H1 (cell line): ENCODE measurements around the gene ASIC2.

Experiments used
- ATF2 ChIP-seq: IDR thresholded peaks from 2 replicates; pipeline ENCODE4 v1.6.1; 2012; ENCODE audit warnings: low read length, inconsistent platforms
- CREB1 ChIP-seq: IDR thresholded peaks from 2 replicates; pipeline ENCODE4 v1.6.1; 2012; ENCODE audit warnings: inconsistent platforms
- MAX ChIP-seq: IDR thresholded peaks from 2 replicates; pipeline ENCODE4 v1.6.1; 2012; ENCODE audit warnings: inconsistent platforms
- NANOG ChIP-seq: IDR thresholded peaks from 2 replicates; pipeline ENCODE4 v1.6.1; 2011; ENCODE audit warnings: low read length, low read depth, mild to moderate bottlenecking, inconsistent platforms; ENCODE audit not compliant: insufficient read depth, poor library complexity, severe bottlenecking
- PHF8 ChIP-seq: fragments of 200-600 bp; sonication (generic); conservative IDR thresholded peaks from 2 replicates; pipeline ENCODE4 v1.7.1; 2012; ENCODE audit warnings: low read depth, mild to moderate bottlenecking, inconsistent platforms, low read length, moderate library complexity
- POLR2A ChIP-seq, 2 experiments: IDR thresholded peaks; 1 replicate in 1 of 2; 2 replicates in 1 of 2; pipeline ENCODE4 v1.6.1; 2011; ENCODE audit warnings: low read depth in 2 of 2, low read length in 2 of 2, mild to moderate bottlenecking in 2 of 2; ENCODE audit errors: control extremely low read depth in 1 of 2
- RFX5 ChIP-seq: IDR thresholded peaks from 2 replicates; pipeline ENCODE4 v1.6.1; 2011; ENCODE audit warnings: low read depth, low read length, improper control_type of control experiment, borderline replicate concordance
- RXRA ChIP-seq: IDR thresholded peaks from 2 replicates; pipeline ENCODE4 v1.6.1; 2011; ENCODE audit warnings: low read depth, mild to moderate bottlenecking, low read length, moderate library complexity; ENCODE audit not compliant: insufficient read depth
- SIN3A ChIP-seq, 2 experiments: IDR thresholded peaks in 1 of 2; conservative IDR thresholded peaks in 1 of 2; 2 replicates each; pipeline ENCODE4 v1.6.1; 2011 to 2012; ENCODE audit warnings: low read length in 2 of 2, improper control_type of control experiment in 1 of 2, low read depth in 1 of 2, mild to moderate bottlenecking in 1 of 2
- SUZ12 ChIP-seq: fragments of 200-600 bp; sonication (generic); IDR thresholded peaks from 2 replicates; pipeline ENCODE4 v1.6.1; 2012; ENCODE audit warnings: mild to moderate bottlenecking, inconsistent platforms, low read length, moderate library complexity, mixed read lengths
- TEAD4 ChIP-seq: IDR thresholded peaks from 2 replicates; pipeline ENCODE4 v1.6.1; 2012; ENCODE audit warnings: low read depth, low read length, inconsistent platforms, mixed read lengths
- YY1 ChIP-seq: IDR thresholded peaks from 2 replicates; pipeline ENCODE4 v1.6.1; 2011; ENCODE audit warnings: low read depth, mild to moderate bottlenecking, low read length
- TF ChIP-seq, protein P1 (sequence below), 3 experiments: IDR thresholded peaks; 1 replicate in 2 of 3; 2 replicates in 1 of 3; pipeline versions ENCODE4 v1.5.1 to v1.6.1; 2011; ENCODE audit warnings: low read length in 3 of 3, mild to moderate bottlenecking in 3 of 3, inconsistent platforms in 2 of 3, low read depth in 1 of 3, moderate library complexity in 1 of 3; ENCODE audit not compliant: insufficient read depth in 1 of 3; ENCODE audit errors: control extremely low read depth in 1 of 3

- no peak for TF ChIP-seq SIN3A (conservative IDR thresholded peaks at IDR 0.05 in 1 of 2, IDR thresholded peaks at IDR 0.05 in 1 of 2; ENCODE audit: low read depth in 1 of 2, low read length in 2 of 2)
- TF ChIP-seq RXRA = no peak
- TF ChIP-seq, protein P1, sequence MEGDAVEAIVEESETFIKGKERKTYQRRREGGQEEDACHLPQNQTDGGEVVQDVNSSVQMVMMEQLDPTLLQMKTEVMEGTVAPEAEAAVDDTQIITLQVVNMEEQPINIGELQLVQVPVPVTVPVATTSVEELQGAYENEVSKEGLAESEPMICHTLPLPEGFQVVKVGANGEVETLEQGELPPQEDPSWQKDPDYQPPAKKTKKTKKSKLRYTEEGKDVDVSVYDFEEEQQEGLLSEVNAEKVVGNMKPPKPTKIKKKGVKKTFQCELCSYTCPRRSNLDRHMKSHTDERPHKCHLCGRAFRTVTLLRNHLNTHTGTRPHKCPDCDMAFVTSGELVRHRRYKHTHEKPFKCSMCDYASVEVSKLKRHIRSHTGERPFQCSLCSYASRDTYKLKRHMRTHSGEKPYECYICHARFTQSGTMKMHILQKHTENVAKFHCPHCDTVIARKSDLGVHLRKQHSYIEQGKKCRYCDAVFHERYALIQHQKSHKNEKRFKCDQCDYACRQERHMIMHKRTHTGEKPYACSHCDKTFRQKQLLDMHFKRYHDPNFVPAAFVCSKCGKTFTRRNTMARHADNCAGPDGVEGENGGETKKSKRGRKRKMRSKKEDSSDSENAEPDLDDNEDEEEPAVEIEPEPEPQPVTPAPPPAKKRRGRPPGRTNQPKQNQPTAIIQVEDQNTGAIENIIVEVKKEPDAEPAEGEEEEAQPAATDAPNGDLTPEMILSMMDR (IDR thresholded peaks at IDR 0.05; ENCODE audit: control extremely low read depth in 1 of 3, insufficient read depth in 1 of 3, low read depth in 1 of 3, low read length in 3 of 3) = no peak
- no peak for TF ChIP-seq POLR2A (IDR thresholded peaks at IDR 0.05; ENCODE audit: control extremely low read depth in 1 of 2, low read depth in 2 of 2, low read length in 2 of 2)
- TF ChIP-seq YY1 = no peak
- TF ChIP-seq ATF2 = no peak
- no peak for TF ChIP-seq RFX5
- TF ChIP-seq MAX = no peak
- no peak for TF ChIP-seq NANOG
- no peak for TF ChIP-seq CREB1
- TF ChIP-seq SUZ12 = no peak
- no peak for TF ChIP-seq PHF8
- no peak for TF ChIP-seq TEAD4
These were observed 63.6 kb downstream of the ASIC2 start for GRCh38 chr17:33229499-33229898.
